Cardiac fibroblast (primary cell): ENCODE measurements around the gene PCDHGA4.
A peak's percentile ranks its signal among the peaks of the same experiment; 100 is the strongest.
"Not testable (repeated sequence)": the region's sequence is repeated elsewhere in the genome, so short reads cannot be mapped to it uniquely, and the experiment has no call there.

ENCODE experiments used
- DNase-seq, 2 donors: peaks; one replicate each; pipeline versions ENCODE4 v3.0.0 to v3.0.0-alpha.2; 2010; ENCODE audit warnings: low read depth in 2 of 2
- H3K4me3 ChIP-seq, 2 donors: replicated peaks in 1 of 2; 1 replicate in 1 of 2; 2 replicates in 1 of 2; pipeline ENCODE4 v1.5.1; 2011; ENCODE audit warnings: low read depth in 2 of 2, low read length in 2 of 2, mild to moderate bottlenecking in 2 of 2, moderate library complexity in 1 of 2
- CTCF ChIP-seq: IDR thresholded peaks from one replicate; pipeline ENCODE4 v1.5.1; 2011; ENCODE audit warnings: low read depth, mild to moderate bottlenecking, low read length, inconsistent platforms

PCDHGA4 gene

GRCh38 chr5:141354900-141355469 lies at the start of gene PCDHGA4:
PCDHGA4 (plus strand) TSS chr5:141355021; CDS start chr5:141355108, 87 bp downstream.
- TF ChIP-seq CTCF = peak; percentile 56
- DNase-seq = peak; percentile 31 to 50
- H3K4me3 ChIP-seq = peak within 1 kb of the TSS; percentile 33 to 52

- TF ChIP-seq CTCF = no peak
- H3K4me3 ChIP-seq = no peak overlapping the region
- no peak for DNase-seq
These were observed 48.2 kb upstream of the PCDHGA4 start for GRCh38 chr5:141306630-141307029.

GRCh38 chr5:141313711-141314110 lies 41.1 kb upstream of the PCDHGA4 start:
- H3K4me3 ChIP-seq = no peak overlapping the region
- no peak for TF ChIP-seq CTCF
- no peak for DNase-seq

DNA sequence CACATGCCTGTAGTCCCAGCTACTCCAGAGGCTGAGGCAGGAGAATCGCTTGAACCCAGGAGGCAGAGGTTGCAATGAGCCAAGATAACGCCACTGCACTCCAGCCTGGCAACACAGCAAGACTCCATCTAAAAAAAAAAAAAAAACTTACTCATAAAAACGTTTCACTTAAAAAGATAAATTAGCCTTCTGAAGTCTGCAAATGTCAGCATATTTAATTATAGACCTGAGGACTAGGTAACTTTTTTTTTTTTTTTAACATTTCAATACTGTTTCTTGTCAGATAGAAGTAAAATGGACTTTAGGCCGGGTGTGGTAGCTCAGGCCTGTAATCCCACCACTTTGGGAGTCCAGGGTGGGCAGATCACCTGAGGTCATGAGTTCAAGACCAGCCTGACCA lies 37.9 kb upstream of the PCDHGA4 start:
- DNase-seq, H3K4me3 ChIP-seq: not testable (repeated sequence)

GRCh38 chr5:141319202-141319601 lies 35.6 kb upstream of the PCDHGA4 start:
- DNase-seq = no peak
- H3K4me3 ChIP-seq = no peak overlapping the region
- no peak for TF ChIP-seq CTCF

GRCh38 chr5:141319699-141320098 lies 35.1 kb upstream of the PCDHGA4 start:
- TF ChIP-seq CTCF = no peak
- peak overlapping the region; percentile 71 to 82 for H3K4me3 ChIP-seq
- DNase-seq = no peak

DNA sequence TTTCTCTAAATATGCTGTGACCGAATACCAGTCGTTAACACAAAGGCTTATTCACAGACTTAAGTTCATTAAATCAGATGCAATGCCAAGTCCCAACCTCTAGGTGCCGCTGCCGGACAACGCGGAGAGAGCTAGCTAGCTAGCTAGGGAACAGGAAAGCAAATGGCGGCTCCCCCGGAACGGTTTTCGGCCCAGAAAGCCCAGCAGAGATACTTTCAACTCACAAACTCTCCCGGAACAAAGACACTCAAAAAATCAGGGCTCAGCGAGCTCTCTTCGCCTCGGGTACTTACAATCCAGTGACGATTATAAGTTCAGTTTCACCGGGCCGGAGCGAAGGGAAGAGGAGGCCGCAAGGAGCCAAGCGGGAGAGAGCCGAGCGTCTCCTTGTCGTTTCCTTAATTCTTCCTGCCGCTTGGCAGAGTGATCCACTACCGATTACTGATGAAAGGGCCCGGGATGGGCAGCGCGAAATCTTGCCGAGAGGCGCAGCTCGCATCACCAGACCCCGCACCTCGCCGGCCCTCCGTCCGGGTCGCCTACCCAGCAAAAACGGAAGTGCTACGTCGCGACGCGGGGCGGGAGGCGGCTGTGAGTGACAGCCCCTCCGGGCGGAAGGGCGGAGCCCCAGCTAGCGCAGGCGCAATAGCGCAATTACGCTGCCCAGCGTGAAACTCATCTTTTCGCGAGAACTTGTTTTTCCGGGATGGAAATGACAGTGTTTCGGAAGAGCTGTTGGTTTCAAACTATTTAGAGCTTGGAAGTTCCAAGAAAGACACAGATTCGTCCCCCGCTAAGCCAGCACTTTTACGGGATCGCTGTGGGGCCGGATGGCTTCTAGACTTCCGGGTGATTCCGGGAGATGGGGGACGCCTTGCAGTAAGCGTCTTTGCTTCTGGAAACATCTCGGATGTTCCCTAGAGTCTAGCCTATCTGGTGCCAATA lies 34.3 kb upstream of the PCDHGA4 start, which contains the start of gene TAF7:
TSS of gene TAF7 (minus strand) at position 560 of the 945 bp plus-strand sequence. CDS start 740 bp downstream, outside the sequence.
- peak; percentile 89 for TF ChIP-seq CTCF
- peak within 1 kb of the TSS; percentile 71 to 82 for H3K4me3 ChIP-seq
- peak; percentile 96 to 97 for DNase-seq
